NCI-H128 (cell line): ENCODE measurements around the gene RABGAP1.

ENCODE experiments used
- DNase-seq: peaks from one replicate; lab custom pipeline; 2025; ENCODE audit not compliant: unreplicated experiment; lab: John Stamatoyannopoulos, UW

Gene RABGAP1

DNA sequence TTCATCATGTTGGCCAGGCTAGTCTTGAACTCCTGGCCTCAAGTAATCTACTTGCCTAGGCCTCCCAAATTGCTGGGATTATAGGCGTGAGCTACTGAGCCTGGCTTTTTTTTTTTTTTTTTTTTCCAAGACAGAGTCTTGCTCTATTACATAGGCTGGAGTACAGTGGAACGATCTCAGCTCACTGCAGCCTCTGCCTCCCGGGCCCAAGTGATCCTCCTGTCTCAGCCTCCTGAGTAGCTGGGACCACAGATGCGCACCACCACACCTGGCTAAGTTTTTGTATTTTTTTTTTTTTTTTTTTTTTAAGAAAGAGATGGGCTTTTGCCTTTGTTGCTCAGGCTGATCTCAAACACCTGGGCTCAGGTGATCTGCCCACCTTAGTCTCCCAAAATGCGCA is 66.4 kb downstream of the RABGAP1 start:
- no peak for DNase-seq

DNA sequence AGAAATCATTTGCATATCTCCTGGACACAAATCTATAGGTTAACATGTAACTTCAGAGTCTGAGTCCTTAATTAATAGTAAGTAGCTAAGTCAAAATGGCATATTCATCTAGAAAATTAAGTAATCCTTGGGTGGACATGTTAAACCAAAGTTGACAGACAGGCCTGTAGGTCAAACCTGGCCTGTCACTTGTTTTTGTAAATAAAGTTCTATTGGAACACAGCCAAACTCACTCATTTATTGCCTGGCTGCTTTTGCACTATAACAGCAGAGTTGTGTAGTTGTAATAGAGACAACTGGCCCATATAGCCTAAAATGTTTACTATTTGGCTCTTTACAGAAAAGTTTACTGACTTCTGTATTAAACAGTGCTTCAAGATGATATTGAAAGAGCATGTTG is 68.1 kb downstream of the RABGAP1 start:
- no peak for DNase-seq

DNA sequence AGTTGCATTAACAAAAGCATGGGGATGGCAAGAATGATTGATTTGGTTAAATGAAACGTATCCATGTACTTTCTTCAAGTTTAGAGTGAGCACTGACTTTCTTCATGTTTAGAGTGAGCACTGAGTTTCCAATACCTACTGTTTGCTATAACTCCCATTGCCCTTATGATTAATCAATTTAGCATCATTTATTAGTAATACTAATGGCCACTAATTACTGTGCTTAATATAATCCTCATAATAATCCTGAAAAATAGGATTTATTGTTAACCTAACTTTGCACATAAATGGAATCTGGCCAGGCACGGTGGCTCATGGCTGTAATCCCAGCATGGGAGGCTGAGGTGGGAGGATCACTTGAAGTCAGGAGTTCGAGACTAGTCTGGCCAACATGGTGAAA is 70.6 kb downstream of the RABGAP1 start:
- no peak for DNase-seq

DNA sequence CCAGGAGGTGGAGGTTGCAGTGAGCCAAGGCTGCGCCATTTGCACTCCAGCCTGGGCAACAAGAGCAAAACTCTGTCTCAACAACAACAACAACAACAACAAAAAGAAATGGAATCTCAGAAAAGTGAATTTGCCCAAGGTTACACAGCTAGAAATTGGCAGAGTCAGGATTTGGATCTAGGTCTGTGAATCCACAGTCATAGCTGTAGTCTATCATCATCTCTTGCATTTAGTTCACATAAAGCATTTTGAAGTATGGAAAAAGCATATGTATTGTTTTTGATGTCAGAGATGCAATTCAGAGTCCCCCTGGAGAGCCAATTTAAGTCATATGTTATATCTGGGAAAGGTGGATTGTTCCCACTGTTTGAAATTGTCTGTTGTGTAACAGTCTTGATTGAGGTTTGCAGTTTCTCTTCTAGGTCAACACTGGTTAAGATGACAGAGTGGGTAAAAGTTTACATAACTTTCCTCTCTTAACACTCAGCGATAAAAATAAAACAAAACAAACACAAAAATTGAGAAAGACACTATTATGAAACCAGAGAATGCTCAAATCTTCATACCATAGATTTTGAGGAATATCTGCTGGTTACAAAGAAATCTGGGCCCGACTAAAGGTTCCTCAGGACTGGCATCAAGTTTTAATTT is 71.2 kb downstream of the RABGAP1 start:
- DNase-seq: no peak

DNA sequence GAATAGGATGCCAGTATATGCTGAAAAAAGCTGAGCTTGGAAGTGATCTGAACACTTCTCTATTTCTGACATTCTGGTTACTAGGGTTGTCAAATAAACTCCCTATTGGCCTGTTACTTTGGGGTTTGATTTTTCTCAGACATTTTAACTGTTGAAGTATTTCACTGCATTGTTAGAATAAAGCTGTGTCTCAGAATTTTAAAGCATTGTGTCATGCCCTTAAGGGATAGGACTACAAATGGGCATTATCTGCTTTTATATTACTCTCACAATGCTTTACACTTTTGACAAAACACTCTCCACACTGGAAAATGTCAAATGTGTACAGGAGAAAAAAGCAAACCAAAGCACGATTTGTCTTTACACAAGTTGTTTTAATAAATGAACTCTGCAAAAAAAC is 75.8 kb downstream of the RABGAP1 start:
- DNase-seq: no peak

DNA sequence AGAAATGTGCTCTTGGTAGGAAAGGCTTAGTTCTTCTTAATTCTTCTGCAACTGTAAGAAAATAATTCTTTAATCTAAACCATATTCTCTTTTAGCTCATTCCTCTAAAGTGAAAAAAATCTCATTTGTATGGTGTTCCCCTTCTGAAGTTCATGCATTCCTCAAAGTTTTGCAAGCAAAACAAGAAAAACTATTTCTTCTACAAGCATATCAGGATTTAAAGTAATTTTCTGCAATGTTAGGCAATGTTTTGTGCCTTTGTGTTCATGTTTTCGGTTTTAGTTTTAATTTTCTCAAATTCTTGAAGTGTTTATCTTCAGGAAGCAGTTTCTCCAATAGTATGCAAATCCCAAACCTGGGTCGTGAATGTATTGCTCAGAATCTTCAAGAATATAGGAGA is 80.0 kb downstream of the RABGAP1 start:
- DNase-seq: no peak

DNA sequence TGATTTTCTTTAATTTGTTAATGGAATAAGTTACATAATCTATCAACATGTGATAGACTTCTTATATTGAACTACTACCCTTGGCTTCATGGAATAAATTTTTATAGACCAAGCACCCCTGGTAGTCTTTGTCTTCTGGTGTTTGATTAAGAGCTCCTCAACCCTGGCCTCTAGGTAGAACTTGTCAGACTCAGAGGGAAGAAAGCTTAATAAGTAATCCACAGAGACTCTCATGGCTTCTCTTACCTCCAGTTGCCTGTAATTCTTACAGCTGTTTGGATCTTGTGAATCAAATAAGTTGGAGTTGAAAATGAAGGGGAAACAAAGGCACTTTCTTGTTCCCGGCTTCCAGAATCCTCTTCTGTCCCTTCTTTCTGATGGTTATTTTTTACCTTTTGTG is 85.6 kb downstream of the RABGAP1 start:
- DNase-seq: no peak

DNA sequence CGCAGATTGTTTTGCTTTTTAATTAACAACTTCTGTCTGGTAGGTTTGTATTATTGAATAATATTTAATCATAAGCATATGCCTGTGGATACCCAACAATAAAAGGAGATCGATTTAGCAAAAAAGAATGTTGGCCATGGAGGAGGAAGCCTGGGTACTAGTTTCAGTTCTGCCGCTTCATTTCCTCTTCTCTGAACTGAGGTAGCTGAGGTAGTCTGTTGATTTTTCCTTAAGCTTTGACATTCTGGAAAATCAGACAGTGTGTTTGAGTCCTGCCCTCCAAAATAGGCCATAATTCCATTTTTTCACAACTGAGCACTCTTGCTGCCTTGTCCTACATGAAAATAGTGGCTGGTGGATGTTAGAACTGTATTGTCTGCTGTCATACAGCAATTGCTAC is 86.7 kb downstream of the RABGAP1 start:
- DNase-seq: no peak

DNA sequence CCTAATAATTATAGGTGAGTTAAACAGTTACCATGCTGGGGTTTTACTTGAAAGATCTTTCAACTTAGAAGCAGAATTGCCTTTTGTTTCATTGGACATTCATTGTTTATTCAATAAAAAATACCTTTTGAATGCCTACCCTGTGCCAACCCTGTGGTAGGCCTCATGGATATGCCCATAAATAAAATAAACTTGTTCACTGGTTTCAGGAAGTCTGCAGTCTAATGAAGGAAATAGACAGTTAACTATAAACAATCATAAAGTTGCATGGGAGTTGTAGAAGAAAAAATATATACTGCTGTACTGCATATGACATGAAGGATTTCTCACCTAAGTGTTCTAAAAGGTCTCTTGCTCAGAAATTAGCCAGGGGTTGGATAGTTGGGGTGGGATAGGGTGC is 87.3 kb downstream of the RABGAP1 start:
- DNase-seq: no peak

DNA sequence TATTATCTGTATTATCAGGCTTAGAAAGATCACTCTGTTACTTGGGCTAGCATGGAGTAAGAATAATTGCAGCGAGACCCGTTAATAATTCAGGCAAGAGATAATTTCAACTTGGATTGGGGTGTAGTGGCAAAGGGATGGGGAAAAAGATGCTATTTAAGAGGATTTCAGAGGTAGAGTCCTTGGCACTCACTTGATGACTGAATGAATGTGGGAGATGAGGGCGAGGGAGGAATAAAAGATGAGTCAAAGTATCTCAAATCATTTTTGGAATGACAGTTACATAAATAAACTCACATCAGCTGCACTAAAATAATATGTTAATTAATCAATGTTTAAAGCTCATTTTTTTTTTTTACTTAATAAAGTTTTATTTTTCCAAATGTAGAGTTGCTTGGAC is 88.2 kb downstream of the RABGAP1 start:
- DNase-seq: no peak

DNA sequence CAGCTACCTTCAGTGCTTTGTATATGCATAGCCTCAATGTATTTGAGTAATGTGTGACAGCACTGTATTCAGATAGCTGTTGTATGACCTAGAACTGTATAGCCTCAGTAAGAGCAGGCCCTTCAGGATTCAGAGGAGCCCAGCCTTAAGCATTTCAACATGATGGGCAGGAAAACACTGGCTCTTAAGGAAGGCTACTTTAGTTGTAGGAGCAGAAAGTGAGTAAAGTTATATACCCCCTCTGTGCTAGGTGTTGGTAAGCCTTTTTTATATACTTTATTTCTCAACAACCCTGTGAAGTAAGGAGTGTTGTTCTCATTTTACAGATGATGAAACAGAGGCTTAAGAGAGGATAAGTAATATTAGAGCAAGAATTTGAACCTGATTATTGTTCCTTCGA is 91.1 kb downstream of the RABGAP1 start:
- no peak for DNase-seq

DNA sequence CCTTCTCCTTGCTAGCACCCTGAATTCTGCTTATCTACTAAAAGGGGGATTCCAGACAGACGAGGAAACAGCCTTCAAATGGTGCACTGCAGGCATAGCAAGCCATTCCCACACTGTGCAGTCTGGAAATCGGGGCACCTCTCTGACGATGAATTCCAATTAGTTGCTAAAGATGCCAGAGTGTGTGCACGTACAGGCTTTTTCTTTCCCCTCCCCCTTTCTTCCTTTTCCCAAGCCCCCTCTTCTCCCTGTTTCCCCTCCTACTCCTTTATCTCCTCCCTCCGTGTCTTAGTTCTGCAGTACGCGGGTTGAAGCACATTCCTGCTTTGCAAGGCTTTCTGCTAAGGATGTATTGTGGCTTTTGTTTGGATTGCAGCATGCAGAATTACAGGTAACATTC is 92.5 kb downstream of the RABGAP1 start, which contains the start of gene GPR21:
TSS of gene GPR21 (plus strand) at position 316 of the 400 bp plus-strand sequence. CDS start 900 bp downstream, outside the sequence.
- no peak for DNase-seq

DNA sequence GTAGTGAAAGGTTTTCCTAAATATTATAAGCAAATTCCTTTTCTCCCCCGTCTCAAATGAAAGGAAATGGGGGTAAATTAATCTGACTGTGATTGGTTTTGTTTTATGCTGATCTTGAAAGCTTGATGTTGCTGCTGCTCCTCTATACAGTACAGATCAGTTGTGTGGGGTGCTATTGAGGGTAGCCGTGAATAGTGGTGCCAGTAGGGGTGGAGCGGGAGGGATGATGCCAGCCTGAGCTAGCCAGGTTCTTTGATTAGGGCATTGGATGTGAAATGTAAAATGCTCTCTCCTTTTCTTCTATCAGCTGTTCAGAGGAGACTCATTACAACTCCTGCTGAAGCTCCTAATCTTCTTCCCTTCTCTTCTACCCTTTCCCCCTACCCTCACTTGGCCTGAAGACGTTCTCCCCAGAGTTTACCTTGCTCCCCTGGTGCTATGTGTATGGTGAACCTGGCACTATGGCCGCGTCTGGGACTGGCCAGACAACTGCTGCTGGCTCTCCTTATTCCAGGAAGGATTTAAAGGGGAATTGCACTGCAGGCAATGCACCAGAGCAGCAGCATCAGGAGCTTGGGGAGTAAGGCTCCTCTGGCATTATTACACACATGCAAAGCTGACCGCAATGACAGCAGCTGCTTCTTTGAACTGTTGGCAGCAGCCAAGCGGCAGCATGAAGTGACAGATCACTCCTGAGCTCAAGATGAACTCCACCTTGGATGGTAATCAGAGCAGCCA is 93.2 kb downstream of the RABGAP1 start:
- no peak for DNase-seq

DNA sequence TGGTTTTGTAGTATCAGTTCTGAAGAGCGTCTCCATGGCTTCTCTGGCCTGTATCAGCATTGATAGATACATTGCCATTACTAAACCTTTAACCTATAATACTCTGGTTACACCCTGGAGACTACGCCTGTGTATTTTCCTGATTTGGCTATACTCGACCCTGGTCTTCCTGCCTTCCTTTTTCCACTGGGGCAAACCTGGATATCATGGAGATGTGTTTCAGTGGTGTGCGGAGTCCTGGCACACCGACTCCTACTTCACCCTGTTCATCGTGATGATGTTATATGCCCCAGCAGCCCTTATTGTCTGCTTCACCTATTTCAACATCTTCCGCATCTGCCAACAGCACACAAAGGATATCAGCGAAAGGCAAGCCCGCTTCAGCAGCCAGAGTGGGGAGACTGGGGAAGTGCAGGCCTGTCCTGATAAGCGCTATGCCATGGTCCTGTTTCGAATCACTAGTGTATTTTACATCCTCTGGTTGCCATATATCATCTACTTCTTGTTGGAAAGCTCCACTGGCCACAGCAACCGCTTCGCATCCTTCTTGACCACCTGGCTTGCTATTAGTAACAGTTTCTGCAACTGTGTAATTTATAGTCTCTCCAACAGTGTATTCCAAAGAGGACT is 94.2 kb downstream of the RABGAP1 start:
- no peak for DNase-seq

DNA sequence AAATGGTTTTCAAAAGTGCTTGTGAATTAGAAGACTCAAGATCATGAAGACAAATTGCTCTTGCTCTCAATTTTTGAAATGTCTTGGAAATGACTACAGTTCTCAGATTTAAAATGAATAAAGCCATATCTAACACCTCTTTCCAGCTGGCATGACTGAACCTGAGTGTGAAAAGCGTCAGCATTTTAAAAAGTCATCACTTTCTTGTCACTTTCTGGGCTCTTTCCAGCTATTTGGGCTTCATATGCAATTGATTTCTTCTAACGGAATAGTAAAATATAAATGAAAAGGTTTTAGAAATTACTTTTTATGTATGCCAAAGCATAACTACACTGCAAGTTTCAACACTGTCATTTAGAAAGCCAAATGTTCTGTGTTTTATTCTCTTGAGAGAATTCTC is 95.0 kb downstream of the RABGAP1 start:
- no peak for DNase-seq

DNA sequence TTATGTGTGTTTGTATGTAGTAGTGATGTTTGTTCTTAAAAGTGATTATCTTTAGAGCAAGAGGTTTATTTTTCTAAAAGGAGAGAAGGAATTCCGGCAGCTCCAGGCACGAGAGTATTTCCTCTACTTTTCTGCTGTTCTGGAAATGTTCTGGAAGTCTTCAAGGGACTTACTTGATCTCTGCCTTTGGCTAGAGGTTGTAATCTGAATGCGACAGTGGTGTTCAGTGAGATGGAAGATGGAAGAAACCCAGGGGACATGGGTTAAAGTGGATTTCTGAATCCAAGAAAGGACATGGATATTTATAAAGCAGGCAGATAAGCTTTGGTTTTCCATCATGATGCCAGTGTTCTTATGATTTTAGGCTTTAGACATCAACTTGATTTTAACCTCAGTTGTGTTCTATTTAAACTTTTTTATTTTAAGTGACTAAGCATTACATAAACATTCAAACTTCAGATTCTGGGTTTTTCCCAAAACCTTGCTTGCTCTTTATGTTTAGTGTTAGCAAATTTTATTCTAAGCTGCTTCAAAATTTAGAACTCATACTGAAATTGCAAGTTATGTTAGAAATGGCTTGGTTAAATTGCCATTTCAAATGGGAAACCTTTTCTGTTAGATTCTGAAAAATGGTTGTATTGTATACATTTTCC is 96.2 kb downstream of the RABGAP1 start:
- DNase-seq: no peak

DNA sequence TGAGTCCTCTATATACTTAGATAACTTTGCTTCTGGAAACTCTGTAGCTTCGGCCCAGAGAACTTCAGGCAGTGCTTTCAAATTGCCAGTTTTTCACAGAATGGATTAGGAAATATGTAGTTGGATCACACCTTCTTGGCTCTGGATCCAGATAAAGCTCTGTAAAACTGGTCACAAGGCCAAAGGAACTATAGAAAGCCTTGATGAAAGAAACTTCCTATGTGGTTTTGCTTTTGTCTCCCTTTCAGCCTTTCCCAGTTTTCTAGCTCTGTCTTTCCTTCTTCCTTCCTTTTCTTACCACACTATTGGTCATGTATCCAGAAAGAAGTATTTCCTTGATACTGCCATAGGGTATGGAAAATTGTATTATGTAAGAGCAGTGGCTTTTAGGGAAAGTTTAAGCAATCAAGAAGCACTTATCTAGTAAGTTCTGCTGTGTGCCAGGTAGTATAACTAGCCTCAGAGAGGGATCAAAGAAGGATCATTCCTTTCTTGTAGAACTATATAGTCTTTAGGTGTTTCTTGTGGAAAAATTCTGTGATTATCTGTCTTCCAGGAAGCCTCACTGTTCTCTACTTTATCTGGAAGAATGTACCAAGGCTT is 98.9 kb downstream of the RABGAP1 start:
- no peak for DNase-seq

DNA sequence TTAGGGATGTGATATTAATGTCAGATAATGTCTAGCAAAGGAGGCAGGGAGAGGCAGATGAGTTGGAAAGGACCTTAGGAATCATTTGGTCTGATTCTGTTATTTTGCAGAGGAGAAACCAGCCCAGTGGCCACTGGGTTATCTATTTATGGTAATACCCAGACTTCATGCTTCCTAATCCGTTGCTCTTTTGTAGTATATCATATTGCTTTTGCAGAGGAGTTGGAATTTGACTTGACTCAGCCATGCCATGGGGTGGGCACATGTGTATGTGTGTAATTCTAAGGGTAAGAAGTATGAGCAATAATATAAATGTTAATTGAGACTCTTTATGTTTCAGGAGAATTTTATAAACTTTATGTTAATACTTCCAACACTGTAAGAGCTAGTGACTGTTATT is 100.0 kb downstream of the RABGAP1 start:
- DNase-seq: no peak

DNA sequence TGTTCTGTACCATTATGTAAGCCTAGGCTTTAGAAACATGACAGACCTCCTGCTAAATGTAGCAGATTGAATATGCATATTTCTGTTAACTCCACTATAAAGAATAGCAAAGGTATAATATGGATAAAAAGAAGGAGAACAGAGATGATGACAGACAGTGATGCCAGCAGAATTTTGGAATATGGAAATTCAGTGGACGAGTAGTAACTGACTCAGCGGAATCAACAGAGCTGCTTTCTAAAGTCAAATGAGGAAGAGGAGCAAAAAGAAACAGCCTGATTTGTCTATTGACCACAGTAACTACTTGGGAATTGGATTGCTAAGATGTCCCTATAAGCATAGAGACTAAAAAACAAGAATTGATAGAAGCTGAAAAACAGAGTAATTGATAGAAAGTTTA is 100.7 kb downstream of the RABGAP1 start:
- DNase-seq: no peak

DNA sequence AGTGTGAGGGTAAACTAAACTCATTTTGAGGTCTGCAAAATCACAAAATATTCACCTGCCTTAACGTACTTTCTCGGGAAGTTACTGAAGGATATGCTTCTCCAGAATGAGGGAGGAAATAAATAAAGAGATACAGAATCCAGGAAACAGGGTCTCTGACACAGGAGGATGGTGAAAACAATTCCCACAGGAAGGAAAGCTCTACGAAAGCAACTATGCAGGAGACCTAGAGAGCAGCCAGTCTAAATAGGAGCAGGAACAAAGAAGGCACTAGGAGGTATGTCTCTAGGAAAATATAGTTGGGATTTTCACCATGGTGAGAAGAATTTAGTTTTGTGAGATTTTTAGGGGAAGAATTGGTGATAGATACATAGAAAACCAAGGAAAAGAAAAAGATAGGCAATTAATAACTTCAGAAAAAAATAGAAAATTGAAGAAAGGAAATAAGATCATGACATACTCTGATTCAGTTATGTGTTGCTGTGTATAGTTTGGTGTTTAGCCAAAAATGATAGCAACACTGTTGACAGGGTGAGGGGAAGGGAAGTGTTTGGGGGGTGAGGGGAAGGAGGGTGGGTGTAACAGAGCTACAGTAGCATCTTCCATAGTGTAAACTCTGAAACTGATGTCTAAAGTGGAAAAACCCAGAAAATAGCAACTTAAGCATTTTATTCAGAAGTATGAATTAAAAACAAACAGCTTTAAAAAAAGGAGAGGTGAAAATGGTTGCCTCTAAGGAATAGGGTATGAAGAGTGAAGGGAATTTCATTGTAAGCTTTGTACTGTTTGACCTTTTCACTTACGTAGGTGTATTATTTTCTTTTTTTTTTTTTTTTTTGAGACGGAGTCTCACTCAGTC is 102.5 kb downstream of the RABGAP1 start:
- DNase-seq: no peak

DNA sequence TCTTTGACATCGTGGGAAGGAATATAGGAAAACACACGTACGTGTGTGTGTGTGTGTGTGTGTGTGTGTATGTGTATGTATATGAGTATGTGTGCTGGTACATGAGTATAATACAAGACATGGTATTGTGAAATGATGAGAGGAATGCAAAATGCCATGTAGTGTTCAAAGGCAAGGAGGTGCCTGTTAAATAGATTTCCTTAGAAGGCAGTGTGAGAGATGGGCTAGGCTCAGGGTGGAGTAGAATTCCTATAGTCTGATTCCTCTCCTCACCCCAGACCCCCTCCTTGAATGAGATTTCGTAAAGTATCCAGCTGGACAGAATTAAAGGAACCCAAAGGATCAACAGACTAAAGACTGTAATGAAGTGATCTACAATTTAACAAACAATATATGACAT is 103.8 kb downstream of the RABGAP1 start:
- no peak for DNase-seq
